HG02973 (cell line): ENCODE data around the gene MVB12A.

Experiments used
- ATAC-seq: cut with Tn5 transposase; IDR thresholded peaks from one replicate; pipeline ENCODE4 v1.9.1; 2021; ENCODE audit warnings: moderate library complexity; ENCODE audit not compliant: unreplicated experiment

MVB12A gene

GRCh38 chr19:17441241-17442021 is 21.6 kb downstream of the MVB12A start:
- ATAC-seq: no peak

- no peak for ATAC-seq
Measured at GRCh38 chr19:17445526-17446165, 25.8 kb downstream of the MVB12A start.

- ATAC-seq: no peak
Measured at GRCh38 chr19:17447704-17448130, 27.9 kb downstream of the MVB12A start.

GRCh38 chr19:17448131-17448967 is 28.5 kb downstream of the MVB12A start, which contains the start of gene TMEM221:
Gene TMEM221 (minus strand): TSS chr19:17448668. CDS start chr19:17448462, 206 bp downstream.
- ATAC-seq: no peak

GRCh38 chr19:17450264-17451075 is 30.6 kb downstream of the MVB12A start:
- ATAC-seq: no peak

- no peak for ATAC-seq
Measured at GRCh38 chr19:17451820-17452219, 32.0 kb downstream of the MVB12A start.

GRCh38 chr19:17454576-17455071 is 34.8 kb downstream of the MVB12A start:
- ATAC-seq: no peak

GRCh38 chr19:17455308-17456123 is 35.7 kb downstream of the MVB12A start:
- no peak for ATAC-seq

GRCh38 chr19:17456127-17456526 is 36.3 kb downstream of the MVB12A start:
- ATAC-seq: no peak

- ATAC-seq: no peak
Measured at GRCh38 chr19:17457616-17458015, 37.8 kb downstream of the MVB12A start.

GRCh38 chr19:17458970-17459369 is 39.1 kb downstream of the MVB12A start:
- no peak for ATAC-seq

GRCh38 chr19:17460372-17461230 is 40.8 kb downstream of the MVB12A start, which contains the start of gene NXNL1:
Gene NXNL1 (minus strand): TSS chr19:17460926. CDS start chr19:17460869, 57 bp downstream.
- ATAC-seq: no peak

- no peak for ATAC-seq
Measured at GRCh38 chr19:17466487-17466850, 46.6 kb downstream of the MVB12A start.

- ATAC-seq: no peak
Measured at GRCh38 chr19:17467471-17468301, 47.8 kb downstream of the MVB12A start.

GRCh38 chr19:17468302-17469091 is 48.6 kb downstream of the MVB12A start:
- no peak for ATAC-seq

GRCh38 chr19:17469092-17469480 is 49.2 kb downstream of the MVB12A start:
- no peak for ATAC-seq
